Fibroblast of pulmonary artery (primary cell): Measurements from ENCODE around the gene S100A6.
A peak's percentile ranks its signal among the peaks of the same experiment; 100 is the strongest.
"Not testable (repeated sequence)": the region's sequence is repeated elsewhere in the genome, so short reads cannot be mapped to it uniquely, and the experiment has no call there.

Experiments
- DNase-seq: peaks from one replicate; pipeline ENCODE4 v3.0.0-alpha.2; 2010; ENCODE audit warnings: low read depth
- H3K4me3 ChIP-seq: replicated peaks from 2 replicates; pipeline ENCODE4 v1.5.1; 2011; ENCODE audit warnings: low read depth, mild to moderate bottlenecking, control low read depth, low read length, moderate library complexity
- TF ChIP-seq, protein P1 (sequence below): IDR thresholded peaks from 2 replicates; pipeline ENCODE4 v1.5.1; 2011; ENCODE audit warnings: mild to moderate bottlenecking, control low read depth, low read length, inconsistent platforms; ENCODE audit errors: missing control alignments

S100A6 gene

GRCh38 chr1:153535242-153536011 is at the start of gene S100A6:
Gene S100A6, minus strand, starts transcription at chr1:153535991. Its CDS starts 652 bp downstream, at chr1:153535339.
- TF ChIP-seq, protein P1, sequence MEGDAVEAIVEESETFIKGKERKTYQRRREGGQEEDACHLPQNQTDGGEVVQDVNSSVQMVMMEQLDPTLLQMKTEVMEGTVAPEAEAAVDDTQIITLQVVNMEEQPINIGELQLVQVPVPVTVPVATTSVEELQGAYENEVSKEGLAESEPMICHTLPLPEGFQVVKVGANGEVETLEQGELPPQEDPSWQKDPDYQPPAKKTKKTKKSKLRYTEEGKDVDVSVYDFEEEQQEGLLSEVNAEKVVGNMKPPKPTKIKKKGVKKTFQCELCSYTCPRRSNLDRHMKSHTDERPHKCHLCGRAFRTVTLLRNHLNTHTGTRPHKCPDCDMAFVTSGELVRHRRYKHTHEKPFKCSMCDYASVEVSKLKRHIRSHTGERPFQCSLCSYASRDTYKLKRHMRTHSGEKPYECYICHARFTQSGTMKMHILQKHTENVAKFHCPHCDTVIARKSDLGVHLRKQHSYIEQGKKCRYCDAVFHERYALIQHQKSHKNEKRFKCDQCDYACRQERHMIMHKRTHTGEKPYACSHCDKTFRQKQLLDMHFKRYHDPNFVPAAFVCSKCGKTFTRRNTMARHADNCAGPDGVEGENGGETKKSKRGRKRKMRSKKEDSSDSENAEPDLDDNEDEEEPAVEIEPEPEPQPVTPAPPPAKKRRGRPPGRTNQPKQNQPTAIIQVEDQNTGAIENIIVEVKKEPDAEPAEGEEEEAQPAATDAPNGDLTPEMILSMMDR, result no peak
- DNase-seq, result no peak
- peak within 1 kb of the TSS; percentile 67 for H3K4me3 ChIP-seq

GRCh38 chr1:153585006-153585405 is 49.2 kb upstream of the S100A6 start:
- TF ChIP-seq, protein P1, result no peak
- no peak overlapping the region for H3K4me3 ChIP-seq
- DNase-seq, result no peak

- TF ChIP-seq, protein P1, result no peak
Measured at GRCh38 chr1:153583976-153584375, 48.2 kb upstream of the S100A6 start.

GRCh38 chr1:153583514-153583913 is 47.7 kb upstream of the S100A6 start:
- DNase-seq, H3K4me3 ChIP-seq: not testable (repeated sequence)

More at GRCh38 chr1:153583976-153584375, 48.2 kb upstream of the S100A6 start:
- no peak overlapping the region for H3K4me3 ChIP-seq
- DNase-seq, result no peak

DNA sequence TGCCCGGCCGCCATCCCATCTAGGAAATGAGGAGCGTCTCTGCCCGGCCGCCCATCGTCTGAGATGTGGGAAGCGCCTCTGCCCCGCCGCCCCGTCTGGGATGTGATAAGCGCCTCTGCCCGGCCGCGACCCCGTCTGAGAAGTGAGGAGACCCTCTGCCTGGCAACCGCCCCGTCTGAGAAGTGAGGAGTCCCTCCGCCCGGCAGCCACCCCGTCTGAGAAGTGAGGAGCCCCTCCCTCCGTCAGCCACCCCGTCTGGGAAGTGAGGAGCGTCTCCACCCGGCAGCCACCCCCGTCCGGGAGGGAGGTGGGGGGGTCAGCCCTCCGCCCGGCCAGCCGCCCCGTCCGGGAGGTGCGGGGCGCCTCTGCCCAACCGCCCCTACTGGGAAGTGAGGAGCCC is 47.0 kb upstream of the S100A6 start:
- DNase-seq, result not testable (repeated sequence)

GRCh38 chr1:153578936-153579335 is 43.1 kb upstream of the S100A6 start:
- TF ChIP-seq, protein P1, result no peak
- DNase-seq, result no peak
- H3K4me3 ChIP-seq, result no peak overlapping the region

More for the DNA sequence above, 47.0 kb upstream of the S100A6 start:
- not testable (repeated sequence) for H3K4me3 ChIP-seq

DNA sequence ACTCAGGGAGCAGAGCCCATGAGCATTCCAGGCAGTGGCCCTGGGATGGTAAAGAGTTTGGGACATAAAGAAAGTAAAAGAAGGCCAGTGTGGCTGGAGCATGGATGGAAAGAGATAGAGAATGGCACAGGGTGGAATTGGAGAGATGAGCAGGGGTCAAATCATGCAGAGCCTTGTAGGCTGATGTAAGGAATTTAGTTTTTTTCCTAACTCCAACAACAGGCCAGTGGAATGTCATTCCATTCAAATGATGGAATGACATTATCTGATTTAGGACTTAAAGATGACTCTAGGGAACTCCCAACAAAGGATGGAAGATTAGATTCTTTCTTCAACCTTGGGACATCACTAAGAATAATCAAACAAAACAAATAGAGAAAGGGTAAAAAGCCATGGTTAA is 42.7 kb upstream of the S100A6 start:
- no peak overlapping the region for H3K4me3 ChIP-seq
- TF ChIP-seq, protein P1, result no peak
- DNase-seq, result no peak

GRCh38 chr1:153577624-153578051 is 41.8 kb upstream of the S100A6 start:
- TF ChIP-seq, protein P1, result no peak
- H3K4me3 ChIP-seq, result no peak overlapping the region
- no peak for DNase-seq
